MCF 10A (cell line): ENCODE results near the gene EVC2. TPM values are rescaled to one million over a fixed set of nuclear protein-coding genes. Genes with fewer than 3 reads are reported as not detected.

Source experiments
- BruUV-seq: library from RNA; stranded (reverse); fragments of 400-500 nt; replicated peaks from 2 replicates; lab custom pipeline; 2021; lab: Mats Ljungman, UMichigan
- CTCF ChIA-PET: fragments of 300-600 bp; sonication (Branson Sonifier 250); formaldehyde crosslinking; extraction: SDS; loops from one replicate; lab custom pipeline; 2021; ENCODE audit warnings: antibody characterized with exemption, inconsistent platforms; lab: Yijun Ruan, JAX
- POLR2A ChIA-PET: fragments of 300-600, 350-650 bp; sonication (Branson Sonifier 250); formaldehyde crosslinking; extraction: SDS; loops from one replicate; lab custom pipeline; 2020; ENCODE audit warnings: antibody characterized with exemption, inconsistent platforms; lab: Yijun Ruan, JAX
- DNase-seq: peaks from one replicate; pipeline ENCODE4 v3.0.0-alpha.2; 2018; ENCODE audit not compliant: unreplicated experiment
- H3K27ac Mint-ChIP-seq: one replicate; pipeline ENCODE4 v1.8.0; 2022; ENCODE audit warnings: mild to moderate bottlenecking, low read depth, mixed read lengths; ENCODE audit not compliant: unreplicated experiment
- H3K27me3 Mint-ChIP-seq: one replicate; pipeline ENCODE4 v1.8.0; 2022; ENCODE audit warnings: mixed read lengths; ENCODE audit not compliant: insufficient read depth, unreplicated experiment
- H3K36me3 Mint-ChIP-seq: one replicate; pipeline ENCODE4 v1.8.0; 2022; ENCODE audit warnings: mild to moderate bottlenecking, moderate library complexity, mixed read lengths; ENCODE audit not compliant: insufficient read depth, unreplicated experiment
- H3K4me1 Mint-ChIP-seq: one replicate; pipeline ENCODE4 v1.8.0; 2022; ENCODE audit warnings: mixed read lengths; ENCODE audit not compliant: insufficient read depth, unreplicated experiment
- H3K4me3 Mint-ChIP-seq: one replicate; pipeline ENCODE4 v1.8.0; 2022; ENCODE audit warnings: mild to moderate bottlenecking, moderate library complexity, mixed read lengths; ENCODE audit not compliant: unreplicated experiment
- H3K9me3 Mint-ChIP-seq: one replicate; pipeline ENCODE4 v1.8.0; 2022; ENCODE audit warnings: mixed read lengths; ENCODE audit not compliant: unreplicated experiment
- intact Hi-C: fragments of 100-400 bp; cut with micrococcal nuclease; formaldehyde crosslinking; loops from 2 replicates; pipeline ENCODE4 v1.14.1; 2022
- total RNA-seq: library from RNA; stranded (reverse); gene quantifications from 2 replicates; pipeline ENCODE4 v1.2.3, GENCODE V29; 2022
- TF ChIP-seq, protein P1 (sequence below): fragments of 200-600 bp; IDR thresholded peaks from one replicate; pipeline ENCODE4 v1.8.0; 2022; ENCODE audit warnings: antibody characterized with exemption, mild to moderate bottlenecking; ENCODE audit not compliant: unreplicated experiment

The EVC2 gene
- total RNA-seq, 1 experiment from 2014 or later, result 5.5 TPM

GRCh38 chr4:5517372-5517771 lies 191.0 kb downstream of the EVC2 start:
- TF ChIP-seq, protein P1, sequence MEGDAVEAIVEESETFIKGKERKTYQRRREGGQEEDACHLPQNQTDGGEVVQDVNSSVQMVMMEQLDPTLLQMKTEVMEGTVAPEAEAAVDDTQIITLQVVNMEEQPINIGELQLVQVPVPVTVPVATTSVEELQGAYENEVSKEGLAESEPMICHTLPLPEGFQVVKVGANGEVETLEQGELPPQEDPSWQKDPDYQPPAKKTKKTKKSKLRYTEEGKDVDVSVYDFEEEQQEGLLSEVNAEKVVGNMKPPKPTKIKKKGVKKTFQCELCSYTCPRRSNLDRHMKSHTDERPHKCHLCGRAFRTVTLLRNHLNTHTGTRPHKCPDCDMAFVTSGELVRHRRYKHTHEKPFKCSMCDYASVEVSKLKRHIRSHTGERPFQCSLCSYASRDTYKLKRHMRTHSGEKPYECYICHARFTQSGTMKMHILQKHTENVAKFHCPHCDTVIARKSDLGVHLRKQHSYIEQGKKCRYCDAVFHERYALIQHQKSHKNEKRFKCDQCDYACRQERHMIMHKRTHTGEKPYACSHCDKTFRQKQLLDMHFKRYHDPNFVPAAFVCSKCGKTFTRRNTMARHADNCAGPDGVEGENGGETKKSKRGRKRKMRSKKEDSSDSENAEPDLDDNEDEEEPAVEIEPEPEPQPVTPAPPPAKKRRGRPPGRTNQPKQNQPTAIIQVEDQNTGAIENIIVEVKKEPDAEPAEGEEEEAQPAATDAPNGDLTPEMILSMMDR, result no peak
- ChIA-PET CTCF (no interaction called here), POLR2A (interaction anchor here (0.7 kb wide), 1 partner anchor 12 kb away, joined by 3 read pairs; no protein-coding TSS in a partner anchor)
- no peak overlapping the region for H3K27ac Mint-ChIP-seq
- H3K9me3 Mint-ChIP-seq, result peaks cover 15% of the 10 kb centered on the region
- no peak overlapping the region for H3K4me3 Mint-ChIP-seq
- intact Hi-C loops, result no loop called here
- no peaks in the 10 kb centered on the region for H3K27me3 Mint-ChIP-seq
- H3K36me3 Mint-ChIP-seq, result no peaks in the 10 kb centered on the region
- no peaks in the 10 kb centered on the region for H3K4me1 Mint-ChIP-seq
- no peak for DNase-seq
- no TSS peak for BruUV-seq

GRCh38 chr4:5515646-5516045 lies 192.7 kb downstream of the EVC2 start:
- no peak for DNase-seq
- CTCF ChIA-PET, result no interaction called here
- POLR2A ChIA-PET, result no interaction called here
- H3K4me1 Mint-ChIP-seq, result no peaks in the 10 kb centered on the region
- no TSS peak for BruUV-seq
- H3K4me3 Mint-ChIP-seq, result no peak overlapping the region
- TF ChIP-seq, protein P1, result no peak
- no peak overlapping the region for H3K27ac Mint-ChIP-seq
- H3K9me3 Mint-ChIP-seq, result peaks cover 15% of the 10 kb centered on the region
- H3K27me3 Mint-ChIP-seq, result no peaks in the 10 kb centered on the region
- intact Hi-C loops, result no loop called here
- no peaks in the 10 kb centered on the region for H3K36me3 Mint-ChIP-seq

Other genes starting within 250 kb of the EVC2 start
- 29.0 and 29.3 TPM in 2 replicates for gene EVC, start 2.6 kb upstream of the EVC2 start, total RNA-seq
- not detected in 2 replicates for gene CRMP1, start 184.5 kb upstream of the EVC2 start, total RNA-seq